22Rv1 (cell line): ENCODE results near the gene BST1.

Source experiments
- H3K27ac ChIP-seq: fragments of 450-650 bp; 2 replicates; pipeline ENCODE4 v1.5.1; 2017
- ZFX ChIP-seq: fragments of 450-650 bp; IDR thresholded peaks from 2 replicates; pipeline ENCODE4 v1.6.1; 2017; ENCODE audit warnings: antibody characterized with exemption, borderline replicate concordance
- TF ChIP-seq, protein P1 (sequence below): fragments of 450-650 bp; IDR thresholded peaks from 2 replicates; pipeline ENCODE4 v1.5.1; 2017; ENCODE audit warnings: mild to moderate bottlenecking

BST1 gene

DNA sequence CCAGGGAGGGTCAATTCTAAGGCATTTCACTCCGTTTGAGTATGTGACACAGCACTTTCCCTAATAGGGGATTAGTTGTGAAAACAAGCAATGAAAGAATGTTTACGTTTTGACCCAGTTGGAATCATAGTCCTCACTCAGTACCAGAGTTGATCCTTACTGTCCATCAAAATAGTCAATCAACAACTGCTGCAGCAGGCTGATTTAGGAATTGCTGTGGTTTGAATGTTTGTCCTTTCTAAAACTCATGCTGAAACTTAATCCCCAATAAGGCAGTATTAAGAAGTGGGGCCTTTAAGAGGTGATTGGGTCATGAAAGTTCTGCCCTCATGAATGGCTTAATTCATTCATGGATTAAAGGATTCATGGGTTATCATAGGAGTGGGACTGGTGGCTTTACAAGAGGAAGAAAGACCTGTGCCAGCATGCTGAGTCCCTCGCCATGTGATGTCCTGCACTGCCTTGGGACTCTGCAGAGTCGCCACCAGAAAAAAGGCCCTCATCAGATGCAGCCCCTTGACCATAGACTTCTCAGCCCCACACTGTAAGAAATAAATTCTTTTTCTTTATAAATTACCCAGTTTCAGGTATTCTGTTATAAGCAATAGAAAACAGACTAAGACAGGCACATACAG lies 44.6 kb upstream of the BST1 start:
- H3K27ac ChIP-seq, result no peak overlapping the region
- no peak for TF ChIP-seq ZFX
- TF ChIP-seq, protein P1, sequence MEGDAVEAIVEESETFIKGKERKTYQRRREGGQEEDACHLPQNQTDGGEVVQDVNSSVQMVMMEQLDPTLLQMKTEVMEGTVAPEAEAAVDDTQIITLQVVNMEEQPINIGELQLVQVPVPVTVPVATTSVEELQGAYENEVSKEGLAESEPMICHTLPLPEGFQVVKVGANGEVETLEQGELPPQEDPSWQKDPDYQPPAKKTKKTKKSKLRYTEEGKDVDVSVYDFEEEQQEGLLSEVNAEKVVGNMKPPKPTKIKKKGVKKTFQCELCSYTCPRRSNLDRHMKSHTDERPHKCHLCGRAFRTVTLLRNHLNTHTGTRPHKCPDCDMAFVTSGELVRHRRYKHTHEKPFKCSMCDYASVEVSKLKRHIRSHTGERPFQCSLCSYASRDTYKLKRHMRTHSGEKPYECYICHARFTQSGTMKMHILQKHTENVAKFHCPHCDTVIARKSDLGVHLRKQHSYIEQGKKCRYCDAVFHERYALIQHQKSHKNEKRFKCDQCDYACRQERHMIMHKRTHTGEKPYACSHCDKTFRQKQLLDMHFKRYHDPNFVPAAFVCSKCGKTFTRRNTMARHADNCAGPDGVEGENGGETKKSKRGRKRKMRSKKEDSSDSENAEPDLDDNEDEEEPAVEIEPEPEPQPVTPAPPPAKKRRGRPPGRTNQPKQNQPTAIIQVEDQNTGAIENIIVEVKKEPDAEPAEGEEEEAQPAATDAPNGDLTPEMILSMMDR, result no peak

DNA sequence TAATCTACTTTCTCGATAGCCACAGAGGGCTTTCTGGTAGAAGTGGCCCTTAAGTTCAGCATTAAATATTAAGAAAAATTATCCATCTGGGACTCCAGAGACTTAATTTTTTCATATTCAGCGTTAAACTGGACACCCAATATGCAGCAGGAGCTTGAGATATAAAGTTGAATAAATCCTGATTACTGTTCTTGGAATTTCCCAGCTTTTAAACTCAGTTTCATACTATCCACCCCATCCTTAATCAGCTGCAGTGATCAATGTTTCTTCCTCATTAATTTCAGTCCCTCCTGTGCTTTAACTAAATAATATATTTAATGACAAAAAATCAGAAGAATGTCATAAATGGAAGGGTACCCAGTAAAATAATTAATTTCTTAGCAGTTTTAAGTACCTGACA lies 44.1 kb upstream of the BST1 start:
- TF ChIP-seq ZFX, result no peak
- TF ChIP-seq, protein P1, result no peak

DNA sequence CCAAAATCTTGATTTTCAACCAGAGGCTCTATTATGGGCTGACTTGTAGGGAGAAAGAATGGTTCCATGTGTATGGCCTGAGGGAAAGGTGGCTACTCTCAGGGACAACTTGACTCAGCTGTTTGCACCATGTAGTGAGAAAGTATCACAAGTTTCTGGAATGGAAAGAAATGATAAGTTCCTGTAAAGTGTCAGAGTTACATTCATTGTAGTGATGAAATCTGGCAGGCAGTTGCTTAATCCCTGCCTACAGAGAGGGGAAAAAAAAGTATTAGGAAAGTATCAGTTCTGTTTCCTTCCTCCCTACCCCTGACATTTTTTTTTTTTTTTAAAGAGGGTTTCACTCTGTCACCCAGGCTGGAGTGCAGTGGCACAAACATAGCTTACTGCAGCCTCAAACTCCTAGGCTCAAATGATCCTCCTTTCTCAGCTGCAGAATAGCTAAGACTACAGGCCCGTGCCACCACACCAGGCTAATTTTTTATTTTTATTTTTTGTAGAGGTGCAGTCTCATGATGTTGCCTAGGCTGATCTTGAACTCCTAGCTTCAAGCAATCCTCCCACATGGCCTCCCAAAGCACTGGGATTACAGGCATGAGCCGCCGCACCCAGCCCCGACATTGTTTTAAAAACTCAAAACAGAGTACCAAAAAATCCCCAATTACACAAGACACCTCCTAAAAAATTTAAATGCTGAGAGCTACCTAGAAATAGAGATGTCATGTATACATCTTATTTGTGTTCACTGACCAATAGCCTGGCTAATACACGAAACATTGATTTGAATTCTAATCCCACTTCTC lies 42.9 kb upstream of the BST1 start:
- TF ChIP-seq, protein P1, result no peak
- TF ChIP-seq ZFX, result no peak
- H3K27ac ChIP-seq, result no peak overlapping the region

More for the DNA sequence above, 44.1 kb upstream of the BST1 start:
- H3K27ac ChIP-seq, result no peak overlapping the region

DNA sequence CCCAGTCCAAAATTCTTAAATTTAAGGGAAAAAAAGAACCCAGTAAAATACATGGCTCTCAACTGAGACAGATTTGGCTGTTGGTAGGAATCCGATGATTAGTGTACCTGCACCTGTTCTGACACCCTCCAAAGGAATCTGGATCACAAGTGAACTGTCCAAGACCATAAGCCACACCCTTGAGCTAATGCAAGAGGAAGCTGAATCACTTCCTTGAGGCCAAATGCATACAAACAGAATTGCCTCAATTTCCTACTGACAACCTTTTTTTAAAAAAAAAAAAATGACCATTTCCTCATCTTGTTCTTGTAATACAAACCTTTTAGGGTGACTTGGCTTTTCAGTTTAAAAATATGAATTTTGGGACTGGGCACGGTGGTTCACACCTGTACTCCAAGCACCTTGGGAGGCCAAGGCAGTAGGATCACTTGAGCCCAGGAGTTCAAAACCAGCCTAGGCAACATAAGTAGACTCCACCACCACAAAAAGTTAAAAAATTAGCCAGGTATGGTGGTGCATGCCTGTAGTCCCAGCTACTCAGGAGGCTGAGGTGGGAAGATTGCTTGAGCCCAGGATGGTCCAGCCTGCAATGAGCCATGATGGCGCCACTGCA lies 37.0 kb upstream of the BST1 start:
- no peak overlapping the region for H3K27ac ChIP-seq
- TF ChIP-seq, protein P1, result no peak
- no peak for TF ChIP-seq ZFX

DNA sequence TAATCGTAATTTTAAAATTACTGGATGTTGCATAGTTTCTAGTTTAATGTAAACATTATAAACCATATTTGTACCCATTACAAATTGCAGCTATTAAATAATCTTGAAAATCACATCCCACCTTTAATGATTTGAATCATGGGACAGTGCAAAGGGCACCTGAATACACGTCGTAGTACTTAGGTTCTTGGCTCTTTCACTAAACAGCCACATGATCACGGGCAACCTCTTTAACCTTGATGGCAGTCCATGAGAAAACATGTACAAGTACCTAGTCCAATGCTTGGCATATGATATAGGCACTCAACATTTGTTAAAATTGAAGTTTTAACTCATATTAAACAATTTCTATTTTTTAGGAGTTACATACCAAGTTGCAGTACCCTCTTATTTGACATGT lies 35.9 kb upstream of the BST1 start:
- no peak overlapping the region for H3K27ac ChIP-seq
- TF ChIP-seq ZFX, result no peak
- TF ChIP-seq, protein P1, result no peak

DNA sequence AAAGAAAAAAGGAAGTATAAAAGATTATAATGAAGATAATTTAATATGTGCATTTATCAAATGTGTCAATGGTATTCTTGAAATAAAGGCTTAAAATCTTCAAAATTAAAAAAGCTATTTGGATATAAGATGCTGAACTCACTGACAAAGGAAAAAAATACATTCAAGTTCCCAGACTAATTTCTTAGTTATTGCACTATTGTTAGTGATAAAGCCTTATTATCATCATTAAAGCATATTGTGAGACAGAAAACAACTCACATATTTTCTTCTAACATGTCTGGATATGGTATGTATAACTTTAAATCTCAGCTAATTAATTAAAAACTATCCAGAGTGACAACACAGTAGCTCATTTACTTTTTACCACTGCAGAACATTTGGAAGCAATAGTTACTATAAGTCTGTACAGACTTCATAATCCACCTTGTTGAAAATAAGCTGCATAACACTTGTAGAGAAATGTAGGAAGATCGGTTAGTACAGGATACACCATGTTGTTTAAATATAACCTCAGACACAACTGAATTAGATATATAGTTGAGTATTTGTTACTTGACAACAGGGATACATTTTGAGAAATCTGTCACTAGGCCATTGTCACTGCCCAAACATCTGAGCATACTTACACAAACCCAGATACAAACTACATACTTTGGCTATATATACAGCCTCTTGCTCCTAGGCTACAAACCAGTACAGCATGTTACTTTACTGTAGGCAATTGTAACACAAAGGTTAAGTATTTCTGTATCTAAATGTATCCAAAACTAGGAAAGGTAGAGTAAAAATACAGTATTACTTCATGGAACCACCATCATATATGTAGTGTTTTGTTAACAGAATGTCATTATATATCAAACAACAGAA lies 34.1 kb upstream of the BST1 start:
- no peak overlapping the region for H3K27ac ChIP-seq

More for the DNA sequence above, 34.1 kb upstream of the BST1 start:
- no peak for TF ChIP-seq ZFX
- TF ChIP-seq, protein P1, result no peak
